ENCODE results near the gene USP3.

DNA sequence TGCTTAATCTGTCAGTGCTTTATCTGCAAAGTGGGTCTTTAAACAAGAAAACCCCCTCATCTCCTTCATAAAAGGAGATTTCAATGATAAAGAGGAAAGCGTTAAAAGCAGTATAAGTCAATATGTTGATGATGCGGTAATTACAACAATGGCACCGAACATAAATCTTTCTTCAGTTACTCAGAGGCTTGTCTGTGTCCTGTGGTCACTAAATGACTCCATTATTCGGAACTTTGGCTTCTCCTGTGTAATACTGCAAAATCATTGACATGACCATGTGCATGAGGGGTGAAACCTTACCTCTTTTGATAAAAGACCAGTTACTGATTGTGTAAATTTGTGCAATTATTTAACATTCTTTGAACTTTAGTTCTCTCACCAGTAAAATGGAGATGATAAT, 4.8 kb upstream of the USP3 start:
- TF ChIP-seq POLR2A (IDR thresholded peaks at IDR 0.05): no peak
- TF ChIP-seq, protein P1, sequence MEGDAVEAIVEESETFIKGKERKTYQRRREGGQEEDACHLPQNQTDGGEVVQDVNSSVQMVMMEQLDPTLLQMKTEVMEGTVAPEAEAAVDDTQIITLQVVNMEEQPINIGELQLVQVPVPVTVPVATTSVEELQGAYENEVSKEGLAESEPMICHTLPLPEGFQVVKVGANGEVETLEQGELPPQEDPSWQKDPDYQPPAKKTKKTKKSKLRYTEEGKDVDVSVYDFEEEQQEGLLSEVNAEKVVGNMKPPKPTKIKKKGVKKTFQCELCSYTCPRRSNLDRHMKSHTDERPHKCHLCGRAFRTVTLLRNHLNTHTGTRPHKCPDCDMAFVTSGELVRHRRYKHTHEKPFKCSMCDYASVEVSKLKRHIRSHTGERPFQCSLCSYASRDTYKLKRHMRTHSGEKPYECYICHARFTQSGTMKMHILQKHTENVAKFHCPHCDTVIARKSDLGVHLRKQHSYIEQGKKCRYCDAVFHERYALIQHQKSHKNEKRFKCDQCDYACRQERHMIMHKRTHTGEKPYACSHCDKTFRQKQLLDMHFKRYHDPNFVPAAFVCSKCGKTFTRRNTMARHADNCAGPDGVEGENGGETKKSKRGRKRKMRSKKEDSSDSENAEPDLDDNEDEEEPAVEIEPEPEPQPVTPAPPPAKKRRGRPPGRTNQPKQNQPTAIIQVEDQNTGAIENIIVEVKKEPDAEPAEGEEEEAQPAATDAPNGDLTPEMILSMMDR (IDR thresholded peaks at IDR 0.05): no peak
